GF-D8 (cell line): ENCODE data around the gene L3MBTL3.

Experiments used
- DNase-seq: peaks from one replicate; lab custom pipeline; 2025; lab: John Stamatoyannopoulos, UW

Gene L3MBTL3

GRCh38 chr6:130183271-130184222 lies 165.2 kb downstream of the L3MBTL3 start:
- no peak for DNase-seq

- DNase-seq: no peak
Measured at GRCh38 chr6:130185658-130186057, 167.3 kb downstream of the L3MBTL3 start.

DNA sequence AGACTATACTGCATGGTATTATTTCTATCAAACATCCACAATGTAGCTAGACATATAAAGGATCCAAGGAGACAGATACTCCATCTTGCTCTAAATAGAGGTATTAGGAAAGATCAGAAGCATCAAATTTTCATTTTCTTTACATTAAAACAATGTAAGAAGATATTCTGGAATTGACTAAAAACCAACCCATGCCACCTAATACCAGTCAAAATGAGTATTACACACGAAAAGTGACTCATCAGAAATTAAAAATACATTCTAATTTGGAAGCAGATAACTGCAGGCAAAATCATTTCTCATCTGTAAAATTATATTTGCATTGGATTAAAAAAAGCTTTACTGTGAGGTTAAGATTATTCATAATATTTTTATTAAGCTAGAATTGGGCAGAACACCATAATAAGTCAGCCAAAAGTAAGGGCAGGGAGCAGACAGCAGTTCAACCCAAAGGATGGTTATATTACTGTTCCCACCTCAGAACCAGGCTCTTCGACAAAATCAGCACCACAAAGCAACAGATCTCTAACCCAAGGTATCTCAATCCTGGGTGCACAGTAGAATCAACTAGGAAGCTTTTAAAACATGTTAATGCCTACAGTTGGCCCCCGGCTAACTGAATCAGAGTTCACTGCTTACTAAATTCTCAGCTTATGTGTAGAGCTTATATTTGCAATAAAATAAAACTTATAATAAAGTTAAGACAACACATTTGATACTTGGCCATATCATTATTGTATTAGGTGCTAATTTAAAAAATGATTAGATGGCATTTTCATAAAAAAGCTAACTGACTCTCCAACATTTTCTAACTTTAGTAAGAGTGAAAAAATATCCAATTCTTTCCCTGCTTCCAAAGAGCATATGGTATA lies 169.2 kb downstream of the L3MBTL3 start:
- no peak for DNase-seq

DNA sequence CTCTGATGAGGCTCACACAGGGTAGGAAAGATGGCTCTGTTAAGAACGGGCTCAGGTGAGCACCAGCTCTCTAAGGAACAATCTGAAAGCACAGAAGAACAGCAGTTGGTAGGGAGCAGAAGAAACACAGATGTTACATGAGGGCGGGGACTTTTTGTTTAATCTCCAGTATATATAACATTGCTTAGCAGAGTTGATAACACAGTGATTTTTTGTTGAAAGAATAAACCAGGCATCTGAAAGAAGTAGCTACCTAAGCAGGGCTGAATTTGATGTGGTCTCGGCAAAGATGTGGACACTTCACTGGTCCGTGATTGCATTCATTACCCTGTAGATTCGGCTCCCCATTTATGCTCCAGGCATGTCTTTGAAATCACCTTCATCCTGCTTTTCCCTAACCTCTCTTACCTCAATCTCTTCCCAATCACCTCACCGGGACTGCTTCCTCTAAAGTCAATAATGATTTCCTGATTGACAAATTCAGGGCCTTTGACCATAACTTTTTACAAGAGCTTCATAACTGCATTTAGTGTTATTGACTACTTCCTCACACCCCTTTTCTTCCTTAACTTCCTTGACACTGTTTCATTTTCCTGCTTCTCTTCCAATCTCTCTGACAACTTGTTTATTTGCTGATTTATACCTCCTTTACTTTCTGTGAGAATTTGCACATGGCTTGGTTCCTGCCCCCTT lies 170.0 kb downstream of the L3MBTL3 start:
- DNase-seq: no peak

- DNase-seq: no peak
Measured at GRCh38 chr6:130189531-130190397, 171.4 kb downstream of the L3MBTL3 start.
